Osteoblast (primary cell): ENCODE results near the gene CA9. TPM values are rescaled to one million over a fixed set of nuclear protein-coding genes. Genes with fewer than 3 reads are reported as not detected.

Experiments used
- DNase-seq: peaks from one replicate; pipeline ENCODE4 v3.0.0; 2011; ENCODE audit warnings: low spot score, mixed read lengths; ENCODE audit not compliant: insufficient read length; ENCODE audit errors: missing footprints
- H2AFZ ChIP-seq: 2 replicates; pipeline ENCODE4 v1.6.0; 2011; ENCODE audit warnings: mild to moderate bottlenecking, low read length
- H3K27ac ChIP-seq: 2 replicates; pipeline ENCODE4 v1.5.1; 2011; ENCODE audit warnings: mild to moderate bottlenecking, low read depth, low read length, moderate library complexity
- H3K27me3 ChIP-seq: 2 replicates; pipeline ENCODE4 v1.6.0; 2012; ENCODE audit warnings: mild to moderate bottlenecking, control low read depth, inconsistent platforms, low read length, moderate library complexity; ENCODE audit not compliant: insufficient read depth
- H3K36me3 ChIP-seq: 2 replicates; pipeline ENCODE4 v1.5.1; 2011; ENCODE audit warnings: mild to moderate bottlenecking, low read length, control low read depth, moderate library complexity; ENCODE audit not compliant: insufficient read depth
- H3K4me1 ChIP-seq: 2 replicates; pipeline ENCODE4 v1.5.1; 2011; ENCODE audit warnings: mild to moderate bottlenecking, low read length, control low read depth, moderate library complexity; ENCODE audit not compliant: insufficient read depth
- H3K4me2 ChIP-seq: 2 replicates; pipeline ENCODE4 v1.6.0; 2011; ENCODE audit warnings: mild to moderate bottlenecking, low read length; ENCODE audit not compliant: insufficient read depth
- H3K4me3 ChIP-seq: fragments of 200-600 bp; sonication (generic); 3 replicates; pipeline ENCODE4 v1.5.1; 2012; ENCODE audit warnings: mild to moderate bottlenecking, low read length, inconsistent platforms; ENCODE audit not compliant: insufficient read depth
- H3K79me2 ChIP-seq: 2 replicates; pipeline ENCODE4 v1.6.0; 2012; ENCODE audit warnings: mild to moderate bottlenecking, low read length, control low read depth, inconsistent platforms; ENCODE audit not compliant: insufficient read depth
- H3K9me3 ChIP-seq: 2 replicates; pipeline ENCODE4 v1.5.1; 2011; ENCODE audit warnings: low read depth, low read length, control low read depth
- H4K20me1 ChIP-seq: 2 replicates; pipeline ENCODE4 v1.6.0; 2012; ENCODE audit warnings: mild to moderate bottlenecking, low read length, control low read depth; ENCODE audit not compliant: insufficient read depth
- total RNA-seq: library from RNA; depleted of rRNA; stranded (reverse); fragments of >200 nt; gene quantifications from 2 replicates; pipeline ENCODE4 v1.2.3, GENCODE V29; 2012
- TF ChIP-seq, protein P1 (sequence below): IDR thresholded peaks from 2 replicates; pipeline ENCODE4 v1.5.1; 2011; ENCODE audit warnings: mild to moderate bottlenecking, low read depth, low read length, moderate library complexity; ENCODE audit errors: extremely low read depth

Gene CA9
- total RNA-seq, 1 donor = not detected

DNA sequence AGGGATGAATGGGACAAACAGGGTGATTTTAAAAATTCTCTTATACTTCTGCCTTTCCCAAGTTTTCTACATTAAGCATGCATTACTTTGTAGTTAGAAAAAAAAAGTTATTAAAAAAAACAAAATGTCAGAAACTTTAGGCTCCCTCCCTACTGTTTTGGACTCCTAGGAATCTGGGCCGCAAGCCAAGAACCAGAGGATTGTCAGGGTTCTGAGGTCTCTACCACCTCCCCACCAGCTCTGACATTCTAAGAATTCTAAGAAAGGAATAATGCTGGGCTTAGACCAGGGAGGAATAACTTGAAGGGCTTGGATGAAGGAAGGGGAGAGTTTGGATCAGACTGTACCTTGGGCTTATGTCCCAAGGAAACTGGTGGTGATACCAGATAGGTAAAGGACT lies 7.7 kb upstream of the CA9 start:
- H3K4me2 ChIP-seq = no peak overlapping the region
- H4K20me1 ChIP-seq = no peaks in the 10 kb centered on the region
- H2AFZ ChIP-seq = no peak overlapping the region
- TF ChIP-seq, protein P1, sequence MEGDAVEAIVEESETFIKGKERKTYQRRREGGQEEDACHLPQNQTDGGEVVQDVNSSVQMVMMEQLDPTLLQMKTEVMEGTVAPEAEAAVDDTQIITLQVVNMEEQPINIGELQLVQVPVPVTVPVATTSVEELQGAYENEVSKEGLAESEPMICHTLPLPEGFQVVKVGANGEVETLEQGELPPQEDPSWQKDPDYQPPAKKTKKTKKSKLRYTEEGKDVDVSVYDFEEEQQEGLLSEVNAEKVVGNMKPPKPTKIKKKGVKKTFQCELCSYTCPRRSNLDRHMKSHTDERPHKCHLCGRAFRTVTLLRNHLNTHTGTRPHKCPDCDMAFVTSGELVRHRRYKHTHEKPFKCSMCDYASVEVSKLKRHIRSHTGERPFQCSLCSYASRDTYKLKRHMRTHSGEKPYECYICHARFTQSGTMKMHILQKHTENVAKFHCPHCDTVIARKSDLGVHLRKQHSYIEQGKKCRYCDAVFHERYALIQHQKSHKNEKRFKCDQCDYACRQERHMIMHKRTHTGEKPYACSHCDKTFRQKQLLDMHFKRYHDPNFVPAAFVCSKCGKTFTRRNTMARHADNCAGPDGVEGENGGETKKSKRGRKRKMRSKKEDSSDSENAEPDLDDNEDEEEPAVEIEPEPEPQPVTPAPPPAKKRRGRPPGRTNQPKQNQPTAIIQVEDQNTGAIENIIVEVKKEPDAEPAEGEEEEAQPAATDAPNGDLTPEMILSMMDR = no peak
- no peak for DNase-seq
- H3K27ac ChIP-seq = no peak overlapping the region
- H3K27me3 ChIP-seq = no peaks in the 10 kb centered on the region
- no peaks in the 10 kb centered on the region for H3K9me3 ChIP-seq
- H3K79me2 ChIP-seq = no peaks in the 10 kb centered on the region
- H3K4me3 ChIP-seq = no peak overlapping the region
- H3K4me1 ChIP-seq = peaks cover 15% of the 10 kb centered on the region
- peaks cover 11% of the 10 kb centered on the region for H3K36me3 ChIP-seq

- Histone ChIP-seq H3K4me3 (no peak overlapping the region), H2AFZ (no peak overlapping the region), H3K79me2 (no peaks in the 10 kb centered on the region), H3K4me1 (peaks cover 15% of the 10 kb centered on the region), H3K36me3 (peaks cover 7% of the 10 kb centered on the region), H3K4me2 (no peak overlapping the region), H3K27ac (no peak overlapping the region), H3K27me3 (no peaks in the 10 kb centered on the region), H3K9me3 (no peaks in the 10 kb centered on the region), H4K20me1 (no peaks in the 10 kb centered on the region)
- no peak for DNase-seq
- TF ChIP-seq, protein P1 = no peak
These were observed 7.2 kb upstream of the CA9 start for GRCh38 chr9:35666549-35666948.

- no peak overlapping the region for H2AFZ ChIP-seq
- no peak for DNase-seq
These were observed 5.8 kb upstream of the CA9 start for GRCh38 chr9:35667939-35668338.

DNA sequence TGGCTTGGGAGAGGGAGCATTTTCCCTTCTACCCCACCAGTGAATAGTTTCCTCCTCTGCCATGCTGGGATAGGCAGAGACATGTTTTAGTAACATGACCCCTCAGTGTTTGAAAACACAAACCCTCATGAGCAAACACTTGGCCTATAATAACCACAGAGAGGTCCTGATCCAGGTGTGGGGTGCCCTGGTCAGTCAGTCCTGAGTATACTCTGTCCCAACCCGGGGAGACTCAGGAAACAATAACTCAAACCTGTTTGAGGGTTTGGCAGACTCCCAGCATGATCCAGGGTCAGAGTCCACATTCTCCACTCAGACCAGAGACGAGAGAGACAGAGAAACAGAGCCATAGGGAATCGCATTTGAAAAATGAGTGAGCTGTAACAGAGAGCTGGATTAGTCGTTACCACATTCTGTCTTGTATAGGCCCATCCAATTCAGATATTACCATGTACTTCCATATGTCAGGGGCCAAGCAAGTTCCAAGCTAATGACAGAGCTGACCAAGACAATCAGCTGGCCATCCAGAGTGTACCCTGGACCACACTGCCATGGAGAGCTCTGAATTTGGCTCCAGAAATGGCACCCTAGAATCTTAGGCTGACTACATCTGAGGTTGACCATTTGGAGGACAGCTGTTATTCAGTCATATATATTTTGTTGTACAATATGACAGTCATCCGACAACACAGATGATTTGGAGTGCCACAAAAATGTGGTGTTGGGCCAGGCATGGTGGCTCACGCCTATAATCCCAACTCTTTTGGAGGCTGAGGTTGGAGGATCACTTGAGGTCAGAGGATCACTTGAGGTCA lies 4.2 kb upstream of the CA9 start:
- Histone ChIP-seq H3K4me1 (peaks cover 7% of the 10 kb centered on the region), H3K36me3 (no peaks in the 10 kb centered on the region), H3K27ac (no peak overlapping the region), H3K9me3 (no peaks in the 10 kb centered on the region), H3K79me2 (no peaks in the 10 kb centered on the region), H4K20me1 (no peaks in the 10 kb centered on the region), H3K27me3 (peaks cover 8% of the 10 kb centered on the region), H3K4me2 (no peak overlapping the region), H3K4me3 (no peak overlapping the region), H2AFZ (no peak overlapping the region)
- TF ChIP-seq, protein P1 = no peak
- no peak for DNase-seq

More at GRCh38 chr9:35667939-35668338, 5.8 kb upstream of the CA9 start:
- no peaks in the 10 kb centered on the region for H3K27me3 ChIP-seq
- H3K4me1 ChIP-seq = peaks cover 15% of the 10 kb centered on the region
- H3K36me3 ChIP-seq = no peaks in the 10 kb centered on the region
- no peak overlapping the region for H3K4me2 ChIP-seq
- H3K27ac ChIP-seq = no peak overlapping the region
- H3K79me2 ChIP-seq = no peaks in the 10 kb centered on the region
- no peaks in the 10 kb centered on the region for H3K9me3 ChIP-seq
- H4K20me1 ChIP-seq = no peaks in the 10 kb centered on the region
- H3K4me3 ChIP-seq = no peak overlapping the region
- TF ChIP-seq, protein P1 = no peak
